ENCODE data around the gene INPP4B. TPM values are rescaled to one million over a fixed set of nuclear protein-coding genes. Genes with fewer than 3 reads are reported as not detected.

Gene INPP4B
- total RNA-seq, 2 donors from 2014 or later, result 10.0 to 14.1 TPM

DNA sequence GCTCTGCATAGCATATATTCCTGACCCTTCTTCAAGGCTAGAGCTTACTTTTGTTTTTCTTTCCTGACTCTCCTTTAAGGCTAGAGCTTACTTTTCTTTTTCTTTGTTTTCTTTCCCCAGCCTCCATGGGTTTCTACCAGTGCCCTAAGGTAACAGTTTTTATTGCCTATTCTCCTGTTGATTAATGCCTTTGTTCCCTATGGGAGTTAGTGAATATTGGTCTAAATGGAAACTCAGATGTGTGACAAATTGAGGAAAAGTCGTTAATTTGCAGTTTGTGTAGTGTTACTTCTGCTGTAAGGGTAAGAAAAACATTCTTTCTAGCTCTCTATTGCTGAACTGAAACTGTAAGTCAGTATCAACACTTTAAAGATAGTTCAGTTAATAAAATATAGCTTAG is 851.0 kb downstream of the INPP4B start:
- DNase-seq, result no peak
- no peaks in the 10 kb centered on the region for H3K27me3 ChIP-seq
- H3K9ac ChIP-seq (ENCODE audit: low read depth in 2 of 2, low read length in 2 of 2), result no peak overlapping the region
- no peak overlapping the region for H3K27ac ChIP-seq
- H3K4me1 ChIP-seq, result no peaks in the 10 kb centered on the region
- H3K4me3 ChIP-seq, result no peak overlapping the region
- TF ChIP-seq, protein P1, sequence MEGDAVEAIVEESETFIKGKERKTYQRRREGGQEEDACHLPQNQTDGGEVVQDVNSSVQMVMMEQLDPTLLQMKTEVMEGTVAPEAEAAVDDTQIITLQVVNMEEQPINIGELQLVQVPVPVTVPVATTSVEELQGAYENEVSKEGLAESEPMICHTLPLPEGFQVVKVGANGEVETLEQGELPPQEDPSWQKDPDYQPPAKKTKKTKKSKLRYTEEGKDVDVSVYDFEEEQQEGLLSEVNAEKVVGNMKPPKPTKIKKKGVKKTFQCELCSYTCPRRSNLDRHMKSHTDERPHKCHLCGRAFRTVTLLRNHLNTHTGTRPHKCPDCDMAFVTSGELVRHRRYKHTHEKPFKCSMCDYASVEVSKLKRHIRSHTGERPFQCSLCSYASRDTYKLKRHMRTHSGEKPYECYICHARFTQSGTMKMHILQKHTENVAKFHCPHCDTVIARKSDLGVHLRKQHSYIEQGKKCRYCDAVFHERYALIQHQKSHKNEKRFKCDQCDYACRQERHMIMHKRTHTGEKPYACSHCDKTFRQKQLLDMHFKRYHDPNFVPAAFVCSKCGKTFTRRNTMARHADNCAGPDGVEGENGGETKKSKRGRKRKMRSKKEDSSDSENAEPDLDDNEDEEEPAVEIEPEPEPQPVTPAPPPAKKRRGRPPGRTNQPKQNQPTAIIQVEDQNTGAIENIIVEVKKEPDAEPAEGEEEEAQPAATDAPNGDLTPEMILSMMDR (IDR thresholded peaks at IDR 0.05), result no peak
- no peaks in the 10 kb centered on the region for H3K36me3 ChIP-seq
- intact Hi-C loops (cut with DNase I), result no loop called here
- H3K9me3 ChIP-seq, result no peaks in the 10 kb centered on the region

DNA sequence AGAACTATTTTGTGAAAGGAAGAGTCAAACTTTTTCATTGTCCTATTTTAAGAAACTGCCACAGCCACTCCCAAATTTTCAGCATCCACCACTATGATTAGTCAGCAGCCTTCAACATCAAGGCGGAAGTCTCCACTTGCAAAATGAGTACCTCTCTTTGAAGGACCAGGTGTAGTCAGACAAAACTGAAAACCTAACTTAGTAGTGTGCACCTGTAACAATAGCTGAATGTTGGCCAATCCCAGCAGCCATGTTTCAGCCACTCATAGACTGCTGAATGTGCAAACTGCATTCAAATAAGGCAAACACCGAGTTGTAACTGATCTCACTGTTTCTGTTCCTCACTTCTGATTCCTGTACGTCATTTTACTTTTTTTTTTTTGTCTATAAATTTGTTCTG is 868.7 kb downstream of the INPP4B start:
- intact Hi-C loops (cut with DNase I), result no loop called here
- Histone ChIP-seq H3K27me3 (no peaks in the 10 kb centered on the region), H3K9ac (ENCODE audit: low read depth in 2 of 2, low read length in 2 of 2) (no peak overlapping the region), H3K4me1 (no peaks in the 10 kb centered on the region), H3K4me3 (no peak overlapping the region), H3K36me3 (no peaks in the 10 kb centered on the region), H3K9me3 (no peaks in the 10 kb centered on the region), H3K27ac (no peak overlapping the region)
- DNase-seq, result no peak
- TF ChIP-seq, protein P1 (IDR thresholded peaks at IDR 0.05), result no peak

Data from colonic mucosa (tissue), 4 donors.